ENCODE data around the gene NCK2.
"Not testable (repeated sequence)": the region's sequence is repeated elsewhere in the genome, so short reads cannot be mapped to it uniquely, and the experiment has no call there.

Gene NCK2

GRCh38 chr2:105756435-105756834 lies 11.7 kb downstream of the NCK2 start:
- no peak for DNase-seq (ENCODE audit: low read depth)

- DNase-seq (ENCODE audit: low read depth) = not testable (repeated sequence)
Observed at GRCh38 chr2:105756865-105757264, 12.2 kb downstream of the NCK2 start.

- no peak for DNase-seq (ENCODE audit: low read depth)
Observed at GRCh38 chr2:105757433-105757832, 12.7 kb downstream of the NCK2 start.

DNA sequence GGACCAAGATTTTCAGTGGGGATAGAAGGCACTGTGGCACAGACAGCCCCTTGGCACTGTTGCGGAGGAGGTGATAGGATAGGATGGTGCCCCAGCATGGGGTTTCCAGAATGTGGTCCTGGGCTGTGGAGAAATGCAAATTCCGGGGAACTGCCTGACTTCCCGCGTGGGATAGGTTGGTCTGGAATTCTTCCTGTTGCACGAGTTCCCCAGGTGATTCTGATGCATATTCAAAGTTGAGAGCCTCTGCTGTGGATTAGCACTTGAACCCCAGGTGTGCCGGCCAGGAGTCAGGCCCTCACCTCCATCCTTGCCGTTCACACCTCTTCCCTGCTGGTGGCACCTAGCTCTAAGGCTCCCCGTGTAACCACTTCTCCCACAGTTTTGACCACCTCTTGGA lies 15.5 kb downstream of the NCK2 start:
- DNase-seq (ENCODE audit: low read depth) = no peak

DNA sequence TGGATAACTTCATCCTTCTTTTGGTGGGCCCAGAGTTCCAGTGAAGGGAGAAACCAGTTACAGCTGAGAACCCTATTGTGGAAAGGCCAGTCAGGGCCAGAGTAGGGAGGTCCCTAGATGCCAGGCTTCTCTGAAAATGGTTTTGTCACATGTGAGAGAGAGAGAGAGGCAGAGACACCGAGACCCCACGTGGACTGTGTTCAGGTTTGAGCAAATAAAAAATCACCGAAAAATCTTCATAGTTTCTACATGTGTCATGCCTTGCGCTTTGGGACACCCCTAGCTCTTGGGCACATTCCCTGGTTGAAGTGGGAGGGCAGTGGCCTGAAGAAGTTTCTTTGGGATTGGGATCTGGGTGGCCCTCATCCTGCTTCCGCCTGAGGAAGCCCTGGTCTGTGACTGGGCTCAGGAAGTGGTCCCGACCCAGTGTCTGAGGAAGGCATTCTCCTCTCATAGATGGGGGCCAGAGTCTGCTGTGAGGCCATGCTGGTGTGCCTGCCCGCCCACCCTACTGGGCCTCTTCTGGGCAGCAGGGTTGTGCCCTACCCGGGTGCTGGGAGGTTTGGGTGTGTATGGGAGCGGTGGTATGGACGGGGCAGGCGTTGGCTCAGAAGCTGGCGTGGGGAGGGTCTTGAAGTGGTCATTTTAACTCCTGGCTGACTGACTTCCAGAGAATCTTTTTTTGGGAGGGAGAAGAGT lies 16.1 kb downstream of the NCK2 start:
- DNase-seq (ENCODE audit: low read depth) = no peak

DNA sequence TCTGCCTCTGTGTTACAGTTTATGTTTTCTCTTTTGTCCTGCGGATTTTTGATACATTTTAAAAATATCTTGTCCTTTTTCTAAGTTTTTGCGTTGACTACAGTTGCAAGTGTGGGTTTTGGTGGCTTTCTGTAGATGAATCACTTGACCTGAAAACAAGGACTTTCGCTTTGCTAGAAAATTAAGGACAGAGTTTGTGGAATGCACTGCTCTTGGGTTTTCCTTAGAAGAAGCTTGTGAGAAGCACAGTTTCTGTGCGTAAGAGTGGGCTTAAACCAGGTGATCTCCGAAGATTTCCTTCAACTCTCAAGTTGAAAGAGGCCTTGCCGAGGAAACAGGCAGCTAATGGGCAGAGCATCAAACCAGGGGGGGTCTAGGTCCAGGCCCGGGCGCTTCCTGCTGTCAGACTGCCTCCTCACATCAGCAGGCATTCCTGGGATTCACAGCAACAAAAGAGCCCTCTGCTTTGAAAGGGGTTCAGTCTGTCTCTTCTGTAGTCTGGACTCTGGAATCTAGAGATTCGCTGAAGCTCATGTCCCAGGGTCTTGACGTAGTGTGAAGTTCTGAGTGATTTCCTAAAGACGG lies 17.3 kb downstream of the NCK2 start:
- no peak for DNase-seq (ENCODE audit: low read depth)

DNA sequence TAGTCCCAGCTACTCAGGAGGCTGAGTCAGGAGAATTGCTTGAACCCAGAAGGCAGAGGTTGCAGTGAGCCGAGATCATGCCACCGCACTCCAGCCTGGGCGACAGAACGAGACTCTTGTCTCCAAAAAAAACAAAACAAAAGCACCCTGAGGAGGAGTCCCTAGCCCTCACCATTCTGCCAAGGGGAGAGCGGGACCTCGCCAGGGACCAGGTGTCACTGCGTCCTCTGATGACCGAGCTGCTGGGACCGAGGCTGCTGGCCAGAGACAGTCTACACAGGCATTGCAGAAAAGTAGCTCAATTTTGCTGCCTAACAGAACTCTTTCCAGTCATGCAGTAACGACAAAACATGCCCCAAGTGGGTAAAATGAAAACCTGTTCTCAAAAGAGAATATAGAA lies 18.4 kb downstream of the NCK2 start:
- no peak for DNase-seq (ENCODE audit: low read depth)

DNA sequence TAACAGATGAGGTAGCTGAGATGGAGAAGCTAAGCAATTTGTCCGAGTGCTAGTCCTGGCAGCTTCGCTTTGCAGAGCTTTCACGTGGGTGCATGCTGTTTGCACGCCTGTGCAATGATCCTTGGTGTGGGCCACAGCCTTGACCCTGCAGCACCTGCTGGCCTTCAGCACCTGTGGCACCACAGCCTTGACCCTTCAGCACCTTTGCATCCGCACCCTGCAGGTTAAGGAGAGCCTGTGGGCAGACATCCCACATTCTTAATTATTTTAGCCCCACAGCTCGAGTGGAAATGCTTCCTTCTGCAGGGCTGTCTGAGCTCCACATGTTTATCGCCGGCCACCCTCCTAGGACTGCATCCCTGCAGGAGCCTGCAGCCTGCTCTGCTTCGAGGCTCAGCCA lies 19.3 kb downstream of the NCK2 start:
- no peak for DNase-seq (ENCODE audit: low read depth)

DNA sequence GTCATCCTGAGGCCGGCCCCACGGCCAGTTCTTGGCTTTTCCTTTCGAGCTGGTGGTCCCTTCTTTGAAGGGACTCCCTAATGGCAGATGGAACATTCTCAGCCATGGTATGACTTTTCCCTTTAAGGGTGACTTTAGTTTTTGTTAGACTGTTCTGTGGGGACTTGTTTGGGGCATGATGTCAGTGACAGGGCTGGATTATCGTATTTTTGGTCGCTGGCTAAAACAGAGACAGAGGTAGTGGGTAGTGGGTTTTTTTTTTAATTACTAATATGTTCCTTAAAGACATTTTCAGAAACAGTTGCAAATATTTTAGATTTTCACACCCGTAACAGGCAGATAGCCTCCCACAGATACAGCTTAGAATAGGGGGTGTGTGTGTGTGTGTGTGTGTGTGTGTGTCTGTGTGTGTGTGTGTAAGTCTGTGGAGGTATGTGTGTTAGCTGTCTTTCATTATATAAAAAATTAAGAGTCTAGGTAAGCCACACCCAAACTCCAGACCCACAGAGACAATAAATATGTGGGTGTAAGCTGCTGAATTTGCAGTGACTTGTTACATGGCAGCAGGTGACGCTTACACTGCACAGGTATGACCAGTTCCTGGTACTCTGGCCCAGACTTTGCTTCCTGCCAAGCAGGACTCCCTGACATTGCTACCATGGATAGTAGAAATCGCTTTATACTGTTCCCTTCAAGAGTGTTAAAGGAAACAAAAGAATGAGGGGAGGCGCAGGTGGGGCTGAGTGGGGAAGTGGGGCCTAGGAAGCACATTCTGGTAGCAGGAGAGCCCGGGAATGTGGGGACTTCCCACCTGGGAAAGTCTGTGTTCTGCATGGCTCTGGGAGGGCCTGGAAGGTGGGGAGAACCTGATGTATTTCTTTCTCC lies 20.9 kb downstream of the NCK2 start:
- DNase-seq (ENCODE audit: low read depth) = no peak

DNA sequence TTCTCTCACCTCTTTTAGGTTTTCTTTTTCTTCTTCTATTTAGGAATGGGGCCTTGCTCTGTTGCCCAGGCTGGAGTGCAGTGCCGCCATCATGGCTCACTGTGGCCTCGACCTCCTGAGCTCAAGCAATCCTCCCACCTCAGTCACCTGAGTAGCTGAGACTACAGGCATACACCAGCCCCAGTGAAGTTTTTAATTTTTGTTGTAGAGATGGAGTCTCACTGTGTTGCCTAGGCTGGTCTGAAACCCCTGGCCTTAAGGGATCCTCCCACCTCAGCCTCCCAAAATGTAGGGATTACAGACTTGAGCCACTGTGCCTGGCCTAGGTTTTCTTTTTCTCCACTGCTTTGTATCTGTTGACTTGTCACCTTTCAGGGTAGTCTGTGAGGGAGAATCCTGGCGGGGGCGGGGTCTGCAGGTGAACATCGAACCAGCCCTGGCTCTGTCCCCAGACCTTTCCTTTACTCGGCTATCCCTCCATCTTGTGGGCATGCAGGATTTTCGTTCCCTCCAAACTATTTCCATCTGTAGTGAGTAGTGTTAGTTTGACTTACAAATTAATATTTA lies 21.7 kb downstream of the NCK2 start:
- DNase-seq (ENCODE audit: low read depth) = no peak

DNA sequence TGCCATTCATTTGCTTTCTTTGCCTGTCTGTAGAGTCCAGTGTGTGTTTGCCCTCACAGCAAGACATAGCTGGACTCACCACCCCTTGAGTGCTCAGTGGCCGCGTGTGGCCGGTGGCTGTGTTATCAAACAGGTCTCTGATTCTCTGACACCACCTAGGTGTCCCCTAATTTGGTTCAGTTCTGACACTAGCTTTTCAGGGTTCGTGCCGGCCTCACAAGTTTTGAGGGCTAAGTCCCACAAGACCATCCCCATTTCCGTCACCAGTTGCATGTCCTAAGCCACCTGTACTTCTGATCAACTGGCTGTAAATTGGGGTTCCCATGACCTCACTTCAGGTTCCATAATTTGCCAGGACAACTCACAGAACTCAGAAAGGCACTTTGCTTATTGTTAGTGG lies 23.5 kb downstream of the NCK2 start:
- no peak for DNase-seq (ENCODE audit: low read depth)

GRCh38 chr2:105768961-105769452 lies 24.3 kb downstream of the NCK2 start:
- no peak for DNase-seq (ENCODE audit: low read depth)

GRCh38 chr2:105769504-105769903 lies 24.8 kb downstream of the NCK2 start:
- no peak for DNase-seq (ENCODE audit: low read depth)

GRCh38 chr2:105770149-105770548 lies 25.4 kb downstream of the NCK2 start:
- DNase-seq (ENCODE audit: low read depth) = no peak

DNA sequence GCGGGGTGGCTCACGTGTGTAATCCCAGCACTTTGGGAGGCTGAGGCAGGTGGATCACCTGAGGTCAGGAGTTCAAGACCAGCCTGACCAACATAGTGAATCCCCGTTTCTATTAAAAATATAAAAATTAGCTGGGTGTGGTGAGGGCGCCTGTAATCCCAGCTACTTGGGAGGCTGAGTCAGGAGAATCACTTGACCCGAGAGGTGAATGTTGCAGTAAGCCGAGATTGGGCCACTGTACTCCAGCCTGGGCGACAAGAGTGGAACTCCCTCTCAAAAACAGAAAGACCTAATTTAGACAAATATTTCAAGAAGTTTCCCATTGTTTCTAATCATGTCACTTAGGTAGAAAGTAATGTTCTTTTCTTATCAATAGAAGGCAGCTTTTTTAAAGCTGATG lies 26.6 kb downstream of the NCK2 start:
- DNase-seq (ENCODE audit: low read depth) = not testable (repeated sequence)

DNA sequence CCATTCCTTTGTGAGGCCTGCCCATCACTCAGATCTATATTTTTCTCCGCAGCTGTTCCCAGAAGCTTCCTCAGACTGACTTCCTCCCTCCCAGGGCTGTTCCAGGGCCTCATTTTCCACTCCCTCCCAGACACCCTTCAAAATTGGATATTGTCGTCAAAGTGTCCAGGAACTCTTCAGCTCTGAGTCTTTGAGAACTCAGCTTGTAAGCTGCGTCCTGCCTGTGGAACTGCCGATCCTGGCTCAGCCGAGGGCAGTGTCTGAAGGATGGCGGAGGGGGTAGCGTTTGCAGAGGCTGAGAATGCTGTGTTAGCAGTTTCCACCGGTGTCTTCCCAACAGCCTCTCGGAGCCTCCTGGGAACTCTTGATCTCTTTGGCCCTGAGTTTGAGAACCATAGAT lies 27.1 kb downstream of the NCK2 start:
- DNase-seq (ENCODE audit: low read depth) = no peak

DNA sequence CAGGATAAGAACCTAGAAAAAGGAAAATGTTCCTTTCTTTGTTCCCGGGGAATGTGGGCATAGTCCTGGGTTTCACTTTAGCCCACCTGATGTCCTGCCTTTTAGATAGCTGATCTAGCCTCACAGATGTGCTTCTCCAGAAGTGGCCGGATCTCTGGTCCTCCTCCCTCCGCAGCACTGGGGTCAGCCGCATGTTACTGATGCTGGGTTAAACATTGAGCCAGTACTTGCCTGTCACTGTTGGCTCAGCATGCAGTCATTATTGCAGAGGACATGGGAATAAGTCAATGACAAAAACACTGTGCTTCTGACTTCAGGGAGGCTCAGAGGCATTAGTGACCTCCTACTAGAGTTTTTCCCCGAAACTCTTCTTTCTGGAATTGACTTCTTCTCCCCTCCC lies 27.6 kb downstream of the NCK2 start:
- DNase-seq (ENCODE audit: low read depth) = no peak

- no peak for DNase-seq (ENCODE audit: low read depth)
Observed at GRCh38 chr2:105773568-105773967, 28.9 kb downstream of the NCK2 start.

DNA sequence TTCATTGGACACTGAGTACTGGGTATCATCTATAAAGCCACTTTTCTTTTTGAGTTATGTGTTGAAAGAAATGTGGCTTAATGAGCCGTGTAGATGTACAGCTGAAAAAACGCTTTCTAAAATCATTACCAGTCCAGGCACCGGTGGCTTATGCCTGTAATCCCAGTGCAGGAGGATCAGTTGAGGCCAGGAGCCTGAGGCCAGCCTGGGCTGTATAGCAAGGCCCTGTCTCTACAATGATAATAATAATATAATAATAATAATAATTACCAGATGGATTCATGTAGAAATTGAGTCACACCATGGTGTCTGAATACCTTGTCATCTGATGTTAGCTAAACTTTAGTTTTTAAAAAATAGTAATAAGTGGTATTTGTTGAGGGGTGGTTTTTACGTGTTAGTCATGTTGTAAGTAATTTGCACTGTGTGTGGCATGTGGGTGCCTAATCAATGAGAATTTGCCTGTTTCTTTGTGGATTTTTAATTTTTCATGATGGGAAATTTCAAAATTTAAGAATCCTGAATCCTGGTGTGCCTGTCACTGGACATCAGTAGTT lies 30.1 kb downstream of the NCK2 start:
- no peak for DNase-seq (ENCODE audit: low read depth)

DNA sequence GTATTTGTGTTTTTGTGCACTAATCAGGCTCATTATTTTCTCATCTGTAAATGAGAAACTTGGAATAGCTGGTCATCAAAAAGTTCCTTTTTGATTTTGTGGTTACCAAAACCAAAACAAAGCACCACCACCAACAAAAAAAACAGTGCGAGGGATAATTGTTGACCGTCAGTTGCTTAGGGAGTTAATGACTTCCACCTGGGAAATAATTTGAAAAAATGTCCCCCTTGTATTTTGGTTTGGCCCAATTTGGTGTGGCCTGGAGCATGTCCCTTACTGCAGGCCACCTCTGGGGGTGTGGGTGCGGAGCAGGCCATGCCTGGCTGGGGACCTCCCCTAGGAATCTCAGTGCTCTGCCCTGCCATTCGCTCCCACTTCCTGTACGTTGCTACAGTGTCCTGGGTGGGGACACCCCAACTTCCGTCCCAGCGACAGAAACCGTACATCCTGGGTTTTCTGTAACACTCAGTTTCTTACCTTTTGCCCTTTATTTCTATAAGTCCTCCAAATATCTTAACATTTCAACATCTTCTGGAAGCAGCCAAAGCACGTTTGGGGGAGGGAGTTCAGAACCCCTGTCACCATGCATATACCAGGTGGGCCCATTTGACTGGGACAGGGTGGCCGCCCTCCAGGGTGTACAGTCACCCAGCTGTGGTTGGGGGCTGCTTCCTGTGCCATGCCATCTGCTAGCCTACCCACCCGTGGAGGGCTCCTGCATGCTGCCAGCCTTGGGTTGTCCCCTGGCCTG lies 31.3 kb downstream of the NCK2 start:
- no peak for DNase-seq (ENCODE audit: low read depth)

- DNase-seq (ENCODE audit: low read depth) = no peak
Observed at GRCh38 chr2:105776560-105776928, 31.8 kb downstream of the NCK2 start.

DNA sequence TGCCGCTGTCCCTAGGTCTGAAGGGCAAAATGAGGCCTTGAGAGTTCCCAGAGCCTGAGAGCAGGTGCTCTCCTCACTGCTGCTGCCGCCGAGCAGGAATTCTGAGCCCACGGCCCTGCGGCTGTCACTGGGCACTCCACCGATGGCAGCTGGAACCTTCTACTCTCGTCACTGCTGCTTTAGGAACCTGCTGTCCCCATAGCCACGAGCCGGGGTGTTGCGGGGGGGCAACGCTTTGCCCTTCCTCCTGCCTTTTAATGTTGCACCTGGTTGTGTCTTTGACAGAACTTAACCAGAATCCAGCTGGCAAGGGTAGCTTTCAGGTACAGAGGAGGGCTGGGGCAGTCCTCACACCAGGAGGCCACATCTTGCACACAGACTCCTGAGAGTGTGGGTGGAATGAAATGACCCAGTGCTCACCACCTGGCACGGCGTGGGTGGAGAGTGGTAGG lies 32.3 kb downstream of the NCK2 start:
- DNase-seq (ENCODE audit: low read depth) = no peak
